Osteoblast (primary cell): Measurements from ENCODE around the gene CRHR1. TPM values are rescaled to one million over a fixed set of nuclear protein-coding genes. Genes with fewer than 3 reads are reported as not detected.

Experiments used
- DNase-seq: peaks from one replicate; pipeline ENCODE4 v3.0.0; 2011; ENCODE audit warnings: low spot score, mixed read lengths; ENCODE audit not compliant: insufficient read length; ENCODE audit errors: missing footprints
- H2AFZ ChIP-seq: 2 replicates; pipeline ENCODE4 v1.6.0; 2011; ENCODE audit warnings: mild to moderate bottlenecking, low read length
- H3K27ac ChIP-seq: 2 replicates; pipeline ENCODE4 v1.5.1; 2011; ENCODE audit warnings: mild to moderate bottlenecking, low read depth, low read length, moderate library complexity
- H3K27me3 ChIP-seq: 2 replicates; pipeline ENCODE4 v1.6.0; 2012; ENCODE audit warnings: mild to moderate bottlenecking, control low read depth, inconsistent platforms, low read length, moderate library complexity; ENCODE audit not compliant: insufficient read depth
- H3K36me3 ChIP-seq: 2 replicates; pipeline ENCODE4 v1.5.1; 2011; ENCODE audit warnings: mild to moderate bottlenecking, low read length, control low read depth, moderate library complexity; ENCODE audit not compliant: insufficient read depth
- H3K4me1 ChIP-seq: 2 replicates; pipeline ENCODE4 v1.5.1; 2011; ENCODE audit warnings: mild to moderate bottlenecking, low read length, control low read depth, moderate library complexity; ENCODE audit not compliant: insufficient read depth
- H3K4me2 ChIP-seq: 2 replicates; pipeline ENCODE4 v1.6.0; 2011; ENCODE audit warnings: mild to moderate bottlenecking, low read length; ENCODE audit not compliant: insufficient read depth
- H3K4me3 ChIP-seq: fragments of 200-600 bp; sonication (generic); 3 replicates; pipeline ENCODE4 v1.5.1; 2012; ENCODE audit warnings: mild to moderate bottlenecking, low read length, inconsistent platforms; ENCODE audit not compliant: insufficient read depth
- H3K79me2 ChIP-seq: 2 replicates; pipeline ENCODE4 v1.6.0; 2012; ENCODE audit warnings: mild to moderate bottlenecking, low read length, control low read depth, inconsistent platforms; ENCODE audit not compliant: insufficient read depth
- H3K9me3 ChIP-seq: 2 replicates; pipeline ENCODE4 v1.5.1; 2011; ENCODE audit warnings: low read depth, low read length, control low read depth
- H4K20me1 ChIP-seq: 2 replicates; pipeline ENCODE4 v1.6.0; 2012; ENCODE audit warnings: mild to moderate bottlenecking, low read length, control low read depth; ENCODE audit not compliant: insufficient read depth
- CTCF ChIP-seq: IDR thresholded peaks from 2 replicates; pipeline ENCODE4 v1.5.1; 2011; ENCODE audit warnings: mild to moderate bottlenecking, low read depth, low read length, moderate library complexity; ENCODE audit errors: extremely low read depth
- total RNA-seq: library from RNA; depleted of rRNA; stranded (reverse); fragments of >200 nt; gene quantifications from 2 replicates; pipeline ENCODE4 v1.2.3, GENCODE V29; 2012

Gene CRHR1
- total RNA-seq, 1 donor = not detected

- no peaks in the 10 kb centered on the region for H3K9me3 ChIP-seq
- no peak overlapping the region for H3K27ac ChIP-seq
- no peaks in the 10 kb centered on the region for H4K20me1 ChIP-seq
- no peak for TF ChIP-seq CTCF
- no peak for DNase-seq
- H3K27me3 ChIP-seq = peaks cover 26% of the 10 kb centered on the region
- H3K4me1 ChIP-seq = no peaks in the 10 kb centered on the region
- no peak overlapping the region for H2AFZ ChIP-seq
- no peaks in the 10 kb centered on the region for H3K79me2 ChIP-seq
- H3K4me3 ChIP-seq = no peak overlapping the region
- H3K4me2 ChIP-seq = no peak overlapping the region
- no peaks in the 10 kb centered on the region for H3K36me3 ChIP-seq
These were observed 38.3 kb upstream of the CRHR1 start for GRCh38 chr17:45745601-45746494.

- no peaks in the 10 kb centered on the region for H3K79me2 ChIP-seq
- no peak for DNase-seq
- no peak overlapping the region for H3K27ac ChIP-seq
- no peaks in the 10 kb centered on the region for H3K9me3 ChIP-seq
- no peak overlapping the region for H3K4me2 ChIP-seq
- no peak for TF ChIP-seq CTCF
- H3K27me3 ChIP-seq = peaks cover 20% of the 10 kb centered on the region
- no peaks in the 10 kb centered on the region for H3K4me1 ChIP-seq
- no peak overlapping the region for H2AFZ ChIP-seq
- no peaks in the 10 kb centered on the region for H4K20me1 ChIP-seq
- H3K36me3 ChIP-seq = no peaks in the 10 kb centered on the region
- H3K4me3 ChIP-seq = no peak overlapping the region
These were observed 36.2 kb upstream of the CRHR1 start for GRCh38 chr17:45747911-45748310.

- Histone ChIP-seq H3K79me2 (no peaks in the 10 kb centered on the region), H3K27me3 (peaks cover 16% of the 10 kb centered on the region), H3K4me1 (no peaks in the 10 kb centered on the region), H3K4me2 (no peak overlapping the region), H3K9me3 (no peaks in the 10 kb centered on the region), H4K20me1 (no peaks in the 10 kb centered on the region), H3K4me3 (no peak overlapping the region), H3K27ac (no peak overlapping the region), H3K36me3 (no peaks in the 10 kb centered on the region), H2AFZ (no peak overlapping the region)
- DNase-seq = no peak
- TF ChIP-seq CTCF = no peak
These were observed 35.3 kb upstream of the CRHR1 start for GRCh38 chr17:45748731-45749310.

GRCh38 chr17:45749831-45750335, 34.2 kb upstream of the CRHR1 start:
- H3K4me2 ChIP-seq = no peak overlapping the region
- no peak for DNase-seq
- H3K4me1 ChIP-seq = no peaks in the 10 kb centered on the region
- no peaks in the 10 kb centered on the region for H3K36me3 ChIP-seq
- H4K20me1 ChIP-seq = no peaks in the 10 kb centered on the region
- no peak for TF ChIP-seq CTCF
- H3K79me2 ChIP-seq = no peaks in the 10 kb centered on the region
- H3K4me3 ChIP-seq = no peak overlapping the region
- no peak overlapping the region for H2AFZ ChIP-seq
- no peak overlapping the region for H3K27ac ChIP-seq
- H3K27me3 ChIP-seq = peaks cover 16% of the 10 kb centered on the region
- H3K9me3 ChIP-seq = no peaks in the 10 kb centered on the region
